H1 (cell line): ENCODE measurements around the gene ARHGAP24. TPM values are rescaled to one million over a fixed set of nuclear protein-coding genes. Genes with fewer than 3 reads are reported as not detected.
"Not testable (repeated sequence)": the region's sequence is repeated elsewhere in the genome, so short reads cannot be mapped to it uniquely, and the experiment has no call there.

Experiments used
- CTCF ChIA-PET: fragments of 300-600 bp; sonication (Branson Sonifier 250); formaldehyde crosslinking; loops from one replicate; lab custom pipeline; 2021; ENCODE audit not compliant: partially characterized antibody; lab: Charles Lee
- POLR2A ChIA-PET: fragments of 300-600 bp; sonication (Branson Sonifier 250); formaldehyde crosslinking; loops from one replicate; lab custom pipeline; 2021; ENCODE audit warnings: inconsistent platforms; ENCODE audit not compliant: partially characterized antibody; lab: Charles Lee
- DNase-seq, 2 experiments: peaks; one replicate each; pipeline versions ENCODE4 v3.0.0 to v3.0.0-alpha.2; 2010 to 2022; ENCODE audit warnings: low spot score in 2 of 2, low read depth in 1 of 2, mixed read lengths in 1 of 2
- FAIRE-seq: peaks from 2 replicates; lab custom pipeline; 2011; peaks lifted over from hg19 to GRCh38; lab: Jason Lieb, UNC
- H2AFZ ChIP-seq: 2 replicates; pipeline ENCODE4 v1.8.1; 2012; ENCODE audit warnings: low read length, inconsistent platforms
- H2AK5ac ChIP-seq: 2 replicates; pipeline ENCODE4 v1.6.1; 2013; ENCODE audit warnings: low read depth, low read length
- H2BK120ac ChIP-seq: replicated peaks from 2 replicates; pipeline ENCODE3; 2013; ENCODE audit warnings: low read depth, low read length, inconsistent platforms
- H2BK12ac ChIP-seq: 2 replicates; pipeline ENCODE4 v1.6.1; 2013; ENCODE audit warnings: low read depth, low read length
- H2BK15ac ChIP-seq: 2 replicates; pipeline ENCODE4 v1.6.1; 2013; ENCODE audit warnings: low read length
- H2BK20ac ChIP-seq: 2 replicates; pipeline ENCODE4 v1.6.1; 2013; ENCODE audit warnings: low read length
- H2BK5ac ChIP-seq: 2 replicates; pipeline ENCODE4 v1.6.1; 2013; ENCODE audit warnings: low read depth, low read length
- H3K14ac ChIP-seq: 2 replicates; pipeline ENCODE4 v1.6.1; 2013; ENCODE audit warnings: inconsistent platforms; ENCODE audit not compliant: insufficient read length
- H3K18ac ChIP-seq: 2 replicates; pipeline ENCODE4 v1.6.1; 2013; ENCODE audit warnings: low read length; ENCODE audit errors: extremely low read depth
- H3K23ac ChIP-seq: 2 replicates; pipeline ENCODE4 v1.6.1; 2013; ENCODE audit warnings: inconsistent platforms; ENCODE audit not compliant: insufficient read length
- H3K23me2 ChIP-seq: 2 replicates; pipeline ENCODE4 v1.6.1; 2013; ENCODE audit warnings: low read depth, low read length
- H3K27ac ChIP-seq: 2 replicates; pipeline ENCODE4 v1.6.1; 2011; ENCODE audit warnings: low read depth, low read length, inconsistent platforms
- H3K27me3 ChIP-seq, 4 experiments: replicated peaks in 1 of 4; 1 replicate in 1 of 4; 2 replicates in 3 of 4; pipeline versions ENCODE4 v1.6.1 to v1.8.1; 2011 to 2013; ENCODE audit warnings: low read length in 3 of 4, mild to moderate bottlenecking in 3 of 4, inconsistent platforms in 2 of 4, mixed read lengths in 2 of 4, moderate library complexity in 1 of 4; ENCODE audit not compliant: control insufficient read depth in 3 of 4, insufficient read depth in 3 of 4; ENCODE audit errors: extremely low read depth in 1 of 4
- H3K36me3 ChIP-seq, 4 experiments: 2 replicates each; pipeline versions ENCODE4 v1.6.1 to v1.8.1; 2011 to 2013; ENCODE audit warnings: mild to moderate bottlenecking in 4 of 4, low read length in 3 of 4, moderate library complexity in 2 of 4, control low read depth in 1 of 4, inconsistent platforms in 1 of 4; ENCODE audit not compliant: insufficient read depth in 4 of 4, control insufficient read depth in 2 of 4
- H3K4ac ChIP-seq: replicated peaks from 2 replicates; pipeline ENCODE3; 2013; ENCODE audit warnings: low read length, low read depth, mixed read lengths, inconsistent platforms; ENCODE audit not compliant: insufficient read length
- H3K4me1 ChIP-seq, 4 experiments: replicated peaks in 1 of 4; 1 replicate in 1 of 4; 2 replicates in 3 of 4; pipeline versions ENCODE4 v1.6.1 to v1.8.1; 2011 to 2013; ENCODE audit warnings: low read length in 3 of 4, inconsistent platforms in 2 of 4, mixed read lengths in 1 of 4; ENCODE audit not compliant: insufficient read depth in 4 of 4, control insufficient read depth in 3 of 4
- H3K4me2 ChIP-seq, 2 experiments: 2 replicates each; pipeline versions ENCODE4 v1.6.1 to v1.8.1; 2011 to 2013; ENCODE audit warnings: low read depth in 2 of 2, low read length in 2 of 2, control low read depth in 1 of 2, inconsistent platforms in 1 of 2, mild to moderate bottlenecking in 1 of 2; ENCODE audit not compliant: insufficient read depth in 1 of 2
- H3K4me3 ChIP-seq, 4 experiments: fragments of 200-600, 300-600 bp in 1 of 4; sonication (generic), shearing (Covaris generic), sonication (Bioruptor Twin) in 1 of 4; 2 replicates each; pipeline versions ENCODE4 v1.5.1 to v1.8.1; 2011 to 2016; ENCODE audit warnings: low read length in 4 of 4, low read depth in 3 of 4, control low read depth in 2 of 4, inconsistent platforms in 2 of 4, mild to moderate bottlenecking in 2 of 4, mixed read lengths in 1 of 4, moderate library complexity in 1 of 4; ENCODE audit not compliant: insufficient read depth in 2 of 4; ENCODE audit errors: extremely low read depth in 1 of 4
- H3K56ac ChIP-seq: replicated peaks from 2 replicates; pipeline ENCODE3; 2013; ENCODE audit warnings: low read depth, mild to moderate bottlenecking, mixed read lengths, low read length, inconsistent platforms; ENCODE audit not compliant: insufficient read length
- H3K79me1 ChIP-seq: 2 replicates; pipeline ENCODE4 v1.6.1; 2013; ENCODE audit warnings: low read depth, low read length, control low read depth
- H3K79me2 ChIP-seq, 2 experiments: 2 replicates each; pipeline versions ENCODE4 v1.6.1 to v1.8.1; 2012 to 2013; ENCODE audit warnings: low read length in 2 of 2, mild to moderate bottlenecking in 2 of 2, inconsistent platforms in 1 of 2; ENCODE audit not compliant: insufficient read depth in 2 of 2, control insufficient read depth in 1 of 2
- H3K9ac ChIP-seq, 4 experiments: replicated peaks in 1 of 4; 1 replicate in 1 of 4; 2 replicates in 3 of 4; pipeline versions ENCODE4 v1.6.1 to v1.8.1; 2011 to 2013; ENCODE audit warnings: low read depth in 3 of 4, low read length in 3 of 4, control low read depth in 2 of 4, mild to moderate bottlenecking in 2 of 4, moderate library complexity in 2 of 4, inconsistent platforms in 1 of 4; ENCODE audit errors: extremely low read depth in 1 of 4
- H3K9me3 ChIP-seq, 2 experiments: 2 replicates each; pipeline versions ENCODE4 v1.6.1 to v1.8.1; 2012 to 2013; ENCODE audit warnings: mild to moderate bottlenecking in 2 of 2, moderate library complexity in 2 of 2, control low read depth in 1 of 2, inconsistent platforms in 1 of 2, low read depth in 1 of 2, low read length in 1 of 2, mixed read lengths in 1 of 2; ENCODE audit not compliant: insufficient read depth in 2 of 2
- H4K20me1 ChIP-seq, 2 experiments: replicated peaks in 1 of 2; 2 replicates each; pipeline versions ENCODE3 to v1.8.1; 2011 to 2013; ENCODE audit warnings: inconsistent platforms in 2 of 2, low read length in 2 of 2, mild to moderate bottlenecking in 1 of 2; ENCODE audit not compliant: insufficient read depth in 2 of 2, control insufficient read depth in 1 of 2
- H4K5ac ChIP-seq: 2 replicates; pipeline ENCODE4 v1.6.1; 2013; ENCODE audit warnings: low read length, low read depth, mixed read lengths, inconsistent platforms; ENCODE audit not compliant: insufficient read length
- H4K8ac ChIP-seq: 2 replicates; pipeline ENCODE4 v1.8.0; 2013; ENCODE audit warnings: mild to moderate bottlenecking, moderate library complexity, low read length, inconsistent platforms; ENCODE audit not compliant: insufficient read depth; ENCODE audit errors: extremely low read depth
- H4K91ac ChIP-seq: replicated peaks from 2 replicates; pipeline ENCODE3; 2013; ENCODE audit warnings: low read length, mixed read lengths, inconsistent platforms; ENCODE audit not compliant: insufficient read length
- CHD1 ChIP-seq: IDR thresholded peaks from 2 replicates; pipeline ENCODE4 v1.6.1; 2012; ENCODE audit warnings: low read depth, low read length, improper control_type of control experiment
- GABPA ChIP-seq: IDR thresholded peaks from 2 replicates; pipeline ENCODE4 v1.6.1; 2011; ENCODE audit warnings: mild to moderate bottlenecking, low read length, moderate library complexity, borderline replicate concordance; ENCODE audit not compliant: insufficient read depth
- KDM4A ChIP-seq: IDR thresholded peaks from one replicate; pipeline ENCODE4 v1.7.1; 2012; ENCODE audit warnings: low read depth, mild to moderate bottlenecking, moderate library complexity, low read length, inconsistent platforms; ENCODE audit not compliant: severe bottlenecking
- PHF8 ChIP-seq: fragments of 200-600 bp; sonication (generic); conservative IDR thresholded peaks from 2 replicates; pipeline ENCODE4 v1.7.1; 2012; ENCODE audit warnings: low read depth, mild to moderate bottlenecking, inconsistent platforms, low read length, moderate library complexity
- SRF ChIP-seq: IDR thresholded peaks from 2 replicates; pipeline ENCODE4 v1.6.1; 2011; ENCODE audit warnings: mild to moderate bottlenecking, low read depth, low read length, moderate library complexity
- polyA plus RNA-seq, 7 experiments: library from polyadenylated mRNA; depleted of rRNA in 3 of 7; stranded (reverse) in 5 of 7; unstranded in 2 of 7; fragments of >200 nt in 5 of 7; fragments of 200-250 nt in 2 of 7; gene quantifications; 1 replicate in 5 of 7; 2 replicates in 1 of 7; 4 replicates in 1 of 7; pipeline versions ENCODE4 v1.2.1 to v1.2.3, GENCODE V29; 2011 to 2013; ENCODE audit warnings: missing spikeins in 2 of 7, mixed read lengths in 2 of 7
- total RNA-seq: library from RNA; stranded (reverse); fragmentation: NEBNext Ultra II Directional; extraction: Animal tissue kit (Norgen Biotek cat#: 25700); gene quantifications from 2 replicates; pipeline ENCODE4 v1.2.1, GENCODE V29; 2021

Gene ARHGAP24
- total and polyA plus RNA-seq, 2 of the 8 experiments (the other 6 are each of a cell fraction or from before 2014, with no cell fraction given), result 0.08 to 0.50 TPM

DNA sequence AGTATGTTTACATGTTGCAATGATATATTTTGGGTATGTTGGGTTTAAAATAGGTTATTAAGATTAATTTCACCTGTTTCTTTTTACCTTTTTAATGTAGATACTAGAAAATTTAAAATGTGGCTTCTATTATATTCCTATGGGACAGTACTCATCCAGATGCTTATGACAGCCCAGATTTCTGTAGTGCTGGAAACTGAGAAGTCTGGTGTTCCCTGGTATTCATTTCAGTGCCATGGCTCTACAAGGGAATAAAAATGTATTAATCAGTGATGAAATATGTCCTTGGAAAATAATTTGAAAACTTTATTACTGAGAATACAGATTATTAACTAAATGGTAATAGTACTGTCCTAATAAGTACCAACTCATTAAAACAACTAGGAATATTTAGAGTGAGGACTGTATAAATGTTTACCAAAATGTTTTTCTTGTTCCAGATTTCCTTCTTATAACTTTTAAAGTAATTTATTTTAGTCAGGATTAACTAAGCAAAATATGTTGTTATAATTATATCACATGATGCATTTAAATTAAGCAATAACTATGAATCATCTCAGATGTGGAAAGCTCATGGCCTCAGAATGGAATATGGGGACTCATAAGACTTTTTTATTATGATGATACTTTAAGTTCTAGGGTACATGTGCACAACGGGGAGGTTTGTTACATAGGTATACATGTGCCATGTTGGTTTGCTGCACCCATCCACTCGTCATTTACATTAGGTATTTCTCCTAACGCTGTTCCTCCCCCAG is 25.3 kb downstream of the ARHGAP24 start (continued):
- no peak for TF ChIP-seq PHF8
- TF ChIP-seq KDM4A, result no peak
- no peak for TF ChIP-seq CHD1
- no peak for TF ChIP-seq GABPA
- no peak for TF ChIP-seq SRF
- TF ChIP-seq, all 59 proteins: peak for 0

DNA sequence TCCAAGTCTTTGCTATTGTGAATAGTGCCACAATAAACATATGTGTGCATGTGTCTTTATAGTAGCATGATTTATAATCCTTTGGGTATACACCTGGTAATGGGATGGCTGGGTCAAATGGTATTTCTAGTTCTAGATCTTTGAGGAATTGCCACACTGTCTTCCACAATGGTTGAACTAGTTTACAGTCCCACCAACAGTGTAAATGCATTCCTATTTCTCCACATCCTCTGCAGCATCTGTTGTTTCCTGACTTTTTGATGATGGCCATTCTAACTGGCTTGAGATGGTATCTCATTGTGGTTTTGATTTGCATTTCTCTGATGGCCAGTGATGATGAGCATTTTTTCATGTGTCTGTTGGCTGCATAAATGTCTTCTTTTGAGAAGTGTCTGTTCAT is 26.2 kb downstream of the ARHGAP24 start:
- H3K18ac ChIP-seq, result not testable (repeated sequence)

More for the DNA sequence above, 26.2 kb downstream of the ARHGAP24 start:
- H4K5ac ChIP-seq, DNase-seq, H2BK15ac ChIP-seq, H3K9ac ChIP-seq, H3K4me3 ChIP-seq, H2AFZ ChIP-seq, H3K14ac ChIP-seq, H3K4me2 ChIP-seq, H3K9me3 ChIP-seq, H3K23ac ChIP-seq, H3K36me3 ChIP-seq, H3K27me3 ChIP-seq, H2BK5ac ChIP-seq, H3K79me2 ChIP-seq, H4K8ac ChIP-seq, H3K27ac ChIP-seq, H2BK12ac ChIP-seq, H3K56ac ChIP-seq, H2BK120ac ChIP-seq, H3K4ac ChIP-seq, H3K4me1 ChIP-seq, H4K91ac ChIP-seq, H4K20me1 ChIP-seq, H3K79me1 ChIP-seq, POLR2A ChIA-PET, H3K23me2 ChIP-seq, H2AK5ac ChIP-seq, FAIRE-seq, H2BK20ac ChIP-seq: not testable (repeated sequence)
- CTCF ChIA-PET, result interaction anchor here (1.4 kb wide), 1 partner anchor 11 kb away, joined by 3 read pairs; no protein-coding TSS in a partner anchor
